DND-41 (cell line): Measurements from ENCODE around the gene FAM193A.

Experiments
- ATAC-seq: fragments of 200-7000 bp; cut with Tn5 transposase; 3 replicates; pipeline ENCODE4 v1.9.1; 2021; ENCODE audit warnings: low read depth; ENCODE audit not compliant: insufficient read depth
- DNase-seq: peaks from one replicate; pipeline ENCODE4 v3.0.0-alpha.2; 2020
- H2AFZ ChIP-seq: 2 replicates; pipeline ENCODE4 v1.6.0; 2012; ENCODE audit warnings: low read depth, low read length
- H3K27ac ChIP-seq: 2 replicates; pipeline ENCODE4 v1.5.1; 2012; ENCODE audit warnings: low read length, inconsistent platforms
- H3K27me3 ChIP-seq: fragments of 200-600 bp; sonication (generic); 2 replicates; pipeline ENCODE4 v1.6.0; 2012; ENCODE audit warnings: low read length, mild to moderate bottlenecking, inconsistent platforms; ENCODE audit not compliant: insufficient read depth, poor library complexity
- H3K36me3 ChIP-seq: 2 replicates; pipeline ENCODE4 v1.5.1; 2012; ENCODE audit warnings: low read length, inconsistent platforms; ENCODE audit not compliant: insufficient read depth
- H3K4me1 ChIP-seq: 2 replicates; pipeline ENCODE4 v1.5.1; 2012; ENCODE audit warnings: mild to moderate bottlenecking, low read length; ENCODE audit not compliant: insufficient read depth
- H3K4me2 ChIP-seq: 2 replicates; pipeline ENCODE4 v1.6.0; 2012; ENCODE audit warnings: mild to moderate bottlenecking, moderate library complexity, low read length, inconsistent platforms; ENCODE audit not compliant: insufficient read depth
- H3K4me3 ChIP-seq, 2 experiments: fragments of 200-600 bp in 1 of 2; shearing (Covaris generic) in 1 of 2; 2 replicates each; pipeline ENCODE4 v1.5.1; 2012 to 2016; ENCODE audit warnings: inconsistent platforms in 2 of 2, low read length in 2 of 2, mild to moderate bottlenecking in 2 of 2, low read depth in 1 of 2, moderate library complexity in 1 of 2
- H3K79me2 ChIP-seq: 2 replicates; pipeline ENCODE4 v1.6.0; 2012; ENCODE audit warnings: low read length, inconsistent platforms; ENCODE audit not compliant: insufficient read depth
- H3K9ac ChIP-seq: 2 replicates; pipeline ENCODE4 v1.6.0; 2012; ENCODE audit warnings: low read depth, mild to moderate bottlenecking, inconsistent platforms, low read length, moderate library complexity
- H3K9me3 ChIP-seq: 2 replicates; pipeline ENCODE4 v1.5.1; 2012; ENCODE audit warnings: low read length, moderate library complexity, mild to moderate bottlenecking, inconsistent platforms; ENCODE audit not compliant: insufficient read depth, severe bottlenecking
- H4K20me1 ChIP-seq: 2 replicates; pipeline ENCODE4 v1.6.0; 2012; ENCODE audit warnings: low read length; ENCODE audit not compliant: insufficient read depth
- EZH2 ChIP-seq: IDR thresholded peaks from 3 replicates; pipeline ENCODE4 v1.6.1; 2012; ENCODE audit warnings: borderline replicate concordance, low read depth, mild to moderate bottlenecking, moderate library complexity, low read length, inconsistent platforms; ENCODE audit not compliant: severe bottlenecking
- TF ChIP-seq, protein P1 (sequence below): IDR thresholded peaks from 2 replicates; pipeline ENCODE4 v1.5.1; 2012; ENCODE audit warnings: borderline replicate concordance, low read length, moderate library complexity, mild to moderate bottlenecking; ENCODE audit not compliant: poor library complexity, severe bottlenecking; ENCODE audit errors: extremely low read depth

The FAM193A gene

DNA sequence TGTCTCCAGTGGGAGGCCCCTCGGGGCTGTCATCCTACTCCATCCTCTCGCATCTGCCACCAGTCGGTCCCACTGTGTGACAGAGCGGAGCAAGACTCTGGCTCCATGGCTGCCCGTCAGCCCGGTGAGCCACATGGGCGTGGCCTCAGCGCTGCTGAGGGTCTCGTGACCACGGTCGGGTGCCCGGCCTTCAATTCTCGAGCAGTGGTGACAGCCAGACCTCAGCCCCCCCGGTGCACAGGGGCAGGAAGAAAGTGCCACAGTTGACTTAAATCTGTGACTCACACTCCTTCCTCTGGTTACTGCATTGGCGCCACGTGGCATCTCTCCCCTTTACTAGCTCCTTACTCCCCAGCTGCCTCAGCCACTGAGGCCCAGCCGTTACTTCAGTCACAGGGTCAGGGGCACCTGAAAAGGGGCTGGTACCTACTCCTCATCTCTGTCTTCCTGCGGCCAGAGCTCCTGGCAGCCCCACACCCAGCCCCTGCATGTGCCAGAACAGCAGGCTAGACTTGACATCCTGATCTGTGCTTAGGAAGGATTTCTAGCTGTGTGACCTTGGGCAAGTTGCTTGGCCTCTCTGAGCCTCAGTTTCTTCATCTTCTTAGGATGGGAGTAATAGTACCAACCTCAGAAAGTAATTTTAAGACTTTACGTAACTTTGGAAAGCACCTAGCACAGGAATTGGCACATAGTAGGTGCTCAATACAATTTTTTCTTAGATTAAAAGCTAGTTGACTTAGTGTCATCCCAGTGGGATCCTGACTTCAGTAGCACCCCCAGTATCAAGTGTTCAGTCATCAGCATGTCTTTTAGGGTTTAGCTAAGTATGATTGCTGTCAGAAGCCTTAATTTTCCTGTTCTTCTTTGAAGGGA is 153.6 kb downstream of the FAM193A start:
- no peaks in the 10 kb centered on the region for H3K4me1 ChIP-seq
- H3K9ac ChIP-seq = no peak overlapping the region
- no peak for DNase-seq
- no peak overlapping the region for H2AFZ ChIP-seq
- no peaks in the 10 kb centered on the region for H3K9me3 ChIP-seq
- H3K27ac ChIP-seq = no peak overlapping the region
- no peak overlapping the region for H3K4me2 ChIP-seq
- peaks cover 13% of the 10 kb centered on the region for H4K20me1 ChIP-seq
- TF ChIP-seq, protein P1, sequence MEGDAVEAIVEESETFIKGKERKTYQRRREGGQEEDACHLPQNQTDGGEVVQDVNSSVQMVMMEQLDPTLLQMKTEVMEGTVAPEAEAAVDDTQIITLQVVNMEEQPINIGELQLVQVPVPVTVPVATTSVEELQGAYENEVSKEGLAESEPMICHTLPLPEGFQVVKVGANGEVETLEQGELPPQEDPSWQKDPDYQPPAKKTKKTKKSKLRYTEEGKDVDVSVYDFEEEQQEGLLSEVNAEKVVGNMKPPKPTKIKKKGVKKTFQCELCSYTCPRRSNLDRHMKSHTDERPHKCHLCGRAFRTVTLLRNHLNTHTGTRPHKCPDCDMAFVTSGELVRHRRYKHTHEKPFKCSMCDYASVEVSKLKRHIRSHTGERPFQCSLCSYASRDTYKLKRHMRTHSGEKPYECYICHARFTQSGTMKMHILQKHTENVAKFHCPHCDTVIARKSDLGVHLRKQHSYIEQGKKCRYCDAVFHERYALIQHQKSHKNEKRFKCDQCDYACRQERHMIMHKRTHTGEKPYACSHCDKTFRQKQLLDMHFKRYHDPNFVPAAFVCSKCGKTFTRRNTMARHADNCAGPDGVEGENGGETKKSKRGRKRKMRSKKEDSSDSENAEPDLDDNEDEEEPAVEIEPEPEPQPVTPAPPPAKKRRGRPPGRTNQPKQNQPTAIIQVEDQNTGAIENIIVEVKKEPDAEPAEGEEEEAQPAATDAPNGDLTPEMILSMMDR = no peak
- no peak for TF ChIP-seq EZH2
- H3K36me3 ChIP-seq = peaks cover 97% of the 10 kb centered on the region
- no peaks in the 10 kb centered on the region for H3K79me2 ChIP-seq
- no peak overlapping the region for H3K4me3 ChIP-seq
- no peak for ATAC-seq
- no peaks in the 10 kb centered on the region for H3K27me3 ChIP-seq

DNA sequence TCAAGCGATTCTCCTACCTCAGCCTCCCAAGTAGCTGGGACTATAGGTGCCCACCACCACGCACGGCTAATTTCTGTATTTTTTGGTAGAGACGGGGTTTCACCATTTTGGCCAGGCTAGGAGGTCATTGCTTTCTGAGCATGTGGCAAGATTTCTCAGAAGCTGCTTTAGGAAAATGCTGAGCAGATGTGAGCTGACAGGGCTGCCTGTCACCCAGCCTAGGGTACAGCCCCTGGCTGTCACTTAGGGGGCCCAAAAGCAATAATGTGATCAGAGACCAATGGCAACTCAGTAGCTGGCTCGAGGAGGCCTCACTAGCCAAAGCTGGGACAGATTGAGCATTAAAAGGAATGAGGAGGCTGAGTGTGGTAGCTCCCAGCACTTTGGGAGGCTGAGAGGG is 154.9 kb downstream of the FAM193A start:
- DNase-seq (no peak), ATAC-seq (no peak)
- Histone ChIP-seq H3K4me3 (no peak overlapping the region), H2AFZ (no peak overlapping the region), H3K36me3 (peaks cover 98% of the 10 kb centered on the region), H3K27ac (no peak overlapping the region), H3K79me2 (no peaks in the 10 kb centered on the region), H3K4me2 (no peak overlapping the region), H3K4me1 (no peaks in the 10 kb centered on the region), H4K20me1 (peaks cover 13% of the 10 kb centered on the region), H3K27me3 (no peaks in the 10 kb centered on the region), H3K9ac (no peak overlapping the region), H3K9me3 (no peaks in the 10 kb centered on the region)
- TF ChIP-seq, protein P1 = no peak
- no peak for TF ChIP-seq EZH2

DNA sequence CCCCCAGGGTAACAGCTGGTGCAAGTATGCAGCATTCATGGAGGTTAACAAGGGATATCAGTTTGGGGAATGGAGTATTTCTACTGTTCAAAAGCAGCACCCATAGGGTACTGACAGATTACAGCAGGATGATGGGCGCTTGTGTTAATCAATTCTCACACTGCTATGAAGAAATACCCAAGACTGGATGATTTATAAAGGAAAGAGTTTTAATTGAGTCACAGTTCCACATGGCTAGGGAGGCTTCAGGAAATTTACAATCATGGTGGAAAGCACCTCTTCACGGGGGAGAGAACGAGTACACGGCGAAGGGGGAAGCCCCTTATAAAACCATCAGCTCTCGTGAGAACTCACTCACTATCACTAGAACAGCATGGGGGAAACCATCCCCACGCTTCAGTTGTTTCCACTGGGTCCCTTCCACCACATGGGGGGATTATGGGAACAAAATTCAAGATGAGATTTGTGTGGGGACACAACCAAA is 155.5 kb downstream of the FAM193A start:
- no peaks in the 10 kb centered on the region for H3K27me3 ChIP-seq
- H2AFZ ChIP-seq = no peak overlapping the region
- ATAC-seq = no peak
- H3K79me2 ChIP-seq = no peaks in the 10 kb centered on the region
- no peak for TF ChIP-seq EZH2
- TF ChIP-seq, protein P1 = no peak
- peaks cover 13% of the 10 kb centered on the region for H4K20me1 ChIP-seq
- H3K4me3 ChIP-seq = no peak overlapping the region
- no peaks in the 10 kb centered on the region for H3K9me3 ChIP-seq
- H3K36me3 ChIP-seq = peaks cover 98% of the 10 kb centered on the region
- DNase-seq = no peak
- H3K4me2 ChIP-seq = no peak overlapping the region
- no peaks in the 10 kb centered on the region for H3K4me1 ChIP-seq
- no peak overlapping the region for H3K27ac ChIP-seq
- no peak overlapping the region for H3K9ac ChIP-seq
